ENCODE measurements around the gene EID3.

EID3 gene

GRCh38 chr12:104348994-104349494 lies 45.5 kb downstream of the EID3 start:
- Histone ChIP-seq H3K36me3 (replicated peaks in 1 of 2; ENCODE audit: control insufficient read depth in 2 of 2, insufficient read depth in 2 of 2, low read length in 2 of 2) (peaks cover 20 to 89% of the 10 kb centered on the region in 2 donors), H4K8ac (ENCODE audit: low read depth, low read length) (no peak overlapping the region), H2BK5ac (ENCODE audit: low read length) (no peak overlapping the region), H2AFZ (ENCODE audit: low read length) (no peak overlapping the region), H3K4me1 (ENCODE audit: control insufficient read depth in 2 of 2, insufficient read depth in 1 of 2, low read depth in 1 of 2, low read length in 2 of 2) (no peaks in the 10 kb centered on the region), H4K91ac (ENCODE audit: low read depth, low read length, poor library complexity) (no peak overlapping the region), H3K4ac (ENCODE audit: low read length) (no peak overlapping the region), H3K18ac (ENCODE audit: low read length) (no peak overlapping the region), H3K9me3 (replicated peaks in 1 of 2; ENCODE audit: control insufficient read depth in 2 of 2, insufficient read depth in 1 of 2, low read depth in 1 of 2, low read length in 2 of 2) (no peaks in the 10 kb centered on the region), H3K4me3 (ENCODE audit: low read length in 2 of 2) (no peak overlapping the region), H2AK5ac (ENCODE audit: low read depth, low read length) (no peak overlapping the region), H2BK15ac (ENCODE audit: low read length) (no peak overlapping the region), H3K14ac (ENCODE audit: low read length) (no peak overlapping the region), H3K4me2 (ENCODE audit: insufficient read depth, low read length, poor library complexity, severe bottlenecking) (no peak overlapping the region), H2BK12ac (ENCODE audit: low read length) (no peak overlapping the region), H2BK120ac (ENCODE audit: low read depth, low read length) (no peak overlapping the region), H3K27me3 (ENCODE audit: control insufficient read depth in 3 of 3, insufficient read depth in 3 of 3, low read depth in 1 of 3, low read length in 3 of 3) (no peaks in the 10 kb centered on the region), H3K79me1 (ENCODE audit: low read depth, low read length) (no peaks in the 10 kb centered on the region), H3K9ac (ENCODE audit: low read depth, low read length, poor library complexity) (no peak overlapping the region), H3K27ac (replicated peaks; ENCODE audit: low read length) (no peak overlapping the region), H3K23ac (ENCODE audit: low read depth, low read length, poor library complexity) (no peak overlapping the region)
- WGBS, 2 donors (ENCODE audit: extremely low coverage in 2 of 2, insufficient read length in 2 of 2, insufficient replicate concordance in 1 of 2): no CpG with 5 or more reads among the region's 2 CpGs
- no peak for DNase-seq (ENCODE audit: low spot score)

GRCh38 chr12:104350211-104351056 lies 46.9 kb downstream of the EID3 start:
- Histone ChIP-seq H3K27ac (replicated peaks; ENCODE audit: low read length) (no peak overlapping the region), H3K9me3 (replicated peaks in 1 of 2; ENCODE audit: control insufficient read depth in 2 of 2, insufficient read depth in 1 of 2, low read depth in 1 of 2, low read length in 2 of 2) (no peaks in the 10 kb centered on the region), H3K9ac (ENCODE audit: low read depth, low read length, poor library complexity) (no peak overlapping the region), H3K4me3 (ENCODE audit: low read length in 2 of 2) (no peak overlapping the region), H4K8ac (ENCODE audit: low read depth, low read length) (no peak overlapping the region), H2BK5ac (ENCODE audit: low read length) (no peak overlapping the region), H2BK12ac (ENCODE audit: low read length) (no peak overlapping the region), H2BK120ac (ENCODE audit: low read depth, low read length) (no peak overlapping the region), H3K18ac (ENCODE audit: low read length) (no peak overlapping the region), H3K4me1 (ENCODE audit: control insufficient read depth in 2 of 2, insufficient read depth in 1 of 2, low read depth in 1 of 2, low read length in 2 of 2) (no peaks in the 10 kb centered on the region), H3K23ac (ENCODE audit: low read depth, low read length, poor library complexity) (no peak overlapping the region), H3K14ac (ENCODE audit: low read length) (no peak overlapping the region), H2AK5ac (ENCODE audit: low read depth, low read length) (no peak overlapping the region), H3K4ac (ENCODE audit: low read length) (no peak overlapping the region), H3K79me1 (ENCODE audit: low read depth, low read length) (no peaks in the 10 kb centered on the region), H4K91ac (ENCODE audit: low read depth, low read length, poor library complexity) (no peak overlapping the region), H2AFZ (ENCODE audit: low read length) (no peak overlapping the region), H2BK15ac (ENCODE audit: low read length) (no peak overlapping the region), H3K27me3 (ENCODE audit: control insufficient read depth in 3 of 3, insufficient read depth in 3 of 3, low read depth in 1 of 3, low read length in 3 of 3) (no peaks in the 10 kb centered on the region), H3K36me3 (replicated peaks in 1 of 2; ENCODE audit: control insufficient read depth in 2 of 2, insufficient read depth in 2 of 2, low read length in 2 of 2) (peaks cover 22 to 85% of the 10 kb centered on the region in 2 donors), H3K4me2 (ENCODE audit: insufficient read depth, low read length, poor library complexity, severe bottlenecking) (no peak overlapping the region)
- DNase-seq (ENCODE audit: low spot score): no peak
- WGBS, 2 donors (ENCODE audit: extremely low coverage in 2 of 2, insufficient read length in 2 of 2, insufficient replicate concordance in 1 of 2): no CpG with 5 or more reads among the region's 8 CpGs

- Histone ChIP-seq H3K9me3 (replicated peaks in 1 of 2; ENCODE audit: control insufficient read depth in 2 of 2, insufficient read depth in 1 of 2, low read depth in 1 of 2, low read length in 2 of 2) (no peaks in the 10 kb centered on the region), H3K27ac (replicated peaks; ENCODE audit: low read length) (no peak overlapping the region), H3K27me3 (ENCODE audit: control insufficient read depth in 3 of 3, insufficient read depth in 3 of 3, low read depth in 1 of 3, low read length in 3 of 3) (no peaks in the 10 kb centered on the region), H3K4ac (ENCODE audit: low read length) (no peak overlapping the region), H4K91ac (ENCODE audit: low read depth, low read length, poor library complexity) (no peak overlapping the region), H4K8ac (ENCODE audit: low read depth, low read length) (no peak overlapping the region), H3K4me2 (ENCODE audit: insufficient read depth, low read length, poor library complexity, severe bottlenecking) (no peak overlapping the region), H3K4me3 (ENCODE audit: low read length in 2 of 2) (no peak overlapping the region), H2BK5ac (ENCODE audit: low read length) (no peak overlapping the region), H3K4me1 (ENCODE audit: control insufficient read depth in 2 of 2, insufficient read depth in 1 of 2, low read depth in 1 of 2, low read length in 2 of 2) (no peaks in the 10 kb centered on the region), H2BK12ac (ENCODE audit: low read length) (no peak overlapping the region), H2BK120ac (ENCODE audit: low read depth, low read length) (no peak overlapping the region), H3K79me1 (ENCODE audit: low read depth, low read length) (no peaks in the 10 kb centered on the region), H3K18ac (ENCODE audit: low read length) (no peak overlapping the region), H2AK5ac (ENCODE audit: low read depth, low read length) (no peak overlapping the region), H3K14ac (ENCODE audit: low read length) (no peak overlapping the region), H2AFZ (ENCODE audit: low read length) (no peak overlapping the region), H3K9ac (ENCODE audit: low read depth, low read length, poor library complexity) (no peak overlapping the region), H2BK15ac (ENCODE audit: low read length) (no peak overlapping the region), H3K36me3 (replicated peaks in 1 of 2; ENCODE audit: control insufficient read depth in 2 of 2, insufficient read depth in 2 of 2, low read length in 2 of 2) (peaks cover 22 to 76% of the 10 kb centered on the region in 2 donors), H3K23ac (ENCODE audit: low read depth, low read length, poor library complexity) (no peak overlapping the region)
- DNase-seq (ENCODE audit: low spot score): no peak
- WGBS, 2 donors (ENCODE audit: extremely low coverage in 2 of 2, insufficient read length in 2 of 2, insufficient replicate concordance in 1 of 2): no CpG with 5 or more reads among the region's 4 CpGs
These were observed 47.8 kb downstream of the EID3 start for GRCh38 chr12:104351057-104351983.
